Naive thymus-derived CD4-positive, alpha-beta T cell (primary cell): ENCODE measurements around the gene UPP2. TPM values are rescaled to one million over a fixed set of nuclear protein-coding genes. Genes with fewer than 3 reads are reported as not detected.

Experiments
- ATAC-seq: fragments of 150-1000 bp; cut with Tn5 transposase; 2 replicates; pipeline ENCODE4 v1.10.0; 2021; ENCODE audit warnings: mild to moderate bottlenecking, moderate library complexity
- CTCF ChIA-PET: fragments of 350-600 bp; sonication (Branson Sonifier 250); formaldehyde crosslinking; loops from one replicate; lab custom pipeline; 2021; ENCODE audit warnings: antibody characterized with exemption; lab: Charles Lee
- POLR2A ChIA-PET: fragments of 350-600 bp; sonication (Branson Sonifier 250); formaldehyde crosslinking; loops from one replicate; lab custom pipeline; 2021; ENCODE audit warnings: antibody characterized with exemption, inconsistent platforms; lab: Charles Lee
- DNase-seq, 9 donors: peaks; one replicate each; pipeline versions ENCODE4 v3.0.0 to v3.0.0-alpha.2; 2020 to 2022; ENCODE audit warnings: mixed read lengths in 1 of 9
- H3K27ac ChIP-seq: one replicate; pipeline ENCODE4 v1.7.0; 2013; ENCODE audit warnings: mild to moderate bottlenecking, low read depth, low read length, moderate library complexity
- H3K27me3 ChIP-seq, 2 donors: one replicate each; pipeline ENCODE4 v1.7.0; 2013; ENCODE audit warnings: low read length in 2 of 2, mild to moderate bottlenecking in 2 of 2, moderate library complexity in 2 of 2; ENCODE audit not compliant: control insufficient read depth in 2 of 2, insufficient read depth in 2 of 2
- H3K36me3 ChIP-seq, 3 experiments: 1 replicate in 2 of 3; 2 replicates in 1 of 3; pipeline ENCODE4 v1.7.0; 2013; ENCODE audit warnings: low read length in 3 of 3, mild to moderate bottlenecking in 3 of 3, moderate library complexity in 1 of 3; ENCODE audit not compliant: insufficient read depth in 3 of 3, control insufficient read depth in 2 of 3
- H3K4me1 ChIP-seq, 2 donors: one replicate each; pipeline ENCODE4 v1.7.0; 2013; ENCODE audit warnings: low read length in 2 of 2, mild to moderate bottlenecking in 2 of 2, moderate library complexity in 1 of 2; ENCODE audit not compliant: control insufficient read depth in 2 of 2, insufficient read depth in 2 of 2
- H3K4me3 ChIP-seq: 2 replicates; pipeline ENCODE4 v1.7.0; 2013; ENCODE audit warnings: mild to moderate bottlenecking, low read length
- H3K9me3 ChIP-seq, 3 experiments: 1 replicate in 2 of 3; 2 replicates in 1 of 3; pipeline ENCODE4 v1.7.0; 2013; ENCODE audit warnings: low read length in 3 of 3; ENCODE audit not compliant: control insufficient read depth in 2 of 3
- H3K27ac Mint-ChIP-seq, 9 donors: one replicate each; pipeline ENCODE4 v1.8.0; 2020 to 2022; ENCODE audit warnings: mixed read lengths in 9 of 9, mild to moderate bottlenecking in 8 of 9, moderate library complexity in 5 of 9, inconsistent platforms in 2 of 9
- H3K27me3 Mint-ChIP-seq, 5 donors: one replicate each; pipeline ENCODE4 v1.8.0; 2021 to 2022; ENCODE audit warnings: mixed read lengths in 5 of 5, mild to moderate bottlenecking in 1 of 5
- H3K36me3 Mint-ChIP-seq, 5 donors: one replicate each; pipeline ENCODE4 v1.8.0; 2020 to 2022; ENCODE audit warnings: mixed read lengths in 5 of 5, mild to moderate bottlenecking in 3 of 5, inconsistent platforms in 1 of 5
- H3K4me1 Mint-ChIP-seq, 7 donors: one replicate each; pipeline ENCODE4 v1.8.0; 2020 to 2022; ENCODE audit warnings: mixed read lengths in 7 of 7, mild to moderate bottlenecking in 3 of 7, inconsistent platforms in 1 of 7
- H3K4me3 Mint-ChIP-seq, 10 donors: one replicate each; pipeline ENCODE4 v1.8.0; 2020 to 2022; ENCODE audit warnings: mild to moderate bottlenecking in 10 of 10, mixed read lengths in 10 of 10, moderate library complexity in 6 of 10, inconsistent platforms in 2 of 10
- H3K9me3 Mint-ChIP-seq, 11 donors: one replicate each; pipeline ENCODE4 v1.8.0; 2020 to 2022; ENCODE audit warnings: mixed read lengths in 11 of 11, mild to moderate bottlenecking in 4 of 11, inconsistent platforms in 1 of 11, moderate library complexity in 1 of 11
- intact Hi-C, 2 donors: fragments of 100-400 bp; cut with micrococcal nuclease; formaldehyde crosslinking; loops; one replicate each; pipeline ENCODE4 v1.15.1; 2023
- polyA plus RNA-seq, 2 donors: library from polyadenylated mRNA; unstranded; fragments of 300-500 nt; fragmentation: Illumina TruSeq; gene quantifications; one replicate each; pipeline ENCODE4 v1.2.3, GENCODE V29; 2021
- total RNA-seq, 6 experiments: library from RNA in 5 of 6; stranded (reverse) in 5 of 6; gene quantifications; 1 replicate in 5 of 6; 2 replicates in 1 of 6; pipeline ENCODE4 v1.2.3 and lab custom pipeline; 2021 to 2026

Gene UPP2
- total and polyA plus RNA-seq, 7 experiments from 2014 or later: not detected

DNA sequence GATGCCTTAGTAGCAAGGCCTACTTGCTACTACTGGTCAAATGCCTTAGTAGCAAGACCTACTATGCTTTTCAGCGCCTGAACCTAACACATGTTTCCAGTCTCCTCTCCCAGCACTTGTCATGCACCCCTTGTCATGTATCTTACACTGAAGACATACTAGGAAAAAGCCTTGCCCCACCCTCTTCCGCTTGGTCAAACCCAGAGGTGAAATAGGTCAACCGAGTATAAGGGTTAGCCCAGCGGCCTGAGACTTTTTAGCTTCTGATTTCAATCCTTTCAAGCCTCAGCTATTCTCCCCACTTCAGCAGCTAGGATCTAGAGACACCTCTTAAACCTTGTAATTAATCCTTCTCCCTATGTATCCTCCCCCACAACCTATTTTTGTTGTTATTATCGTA lies 73.3 kb downstream of the UPP2 start:
- Histone ChIP-seq H3K4me1 (no peaks in the 10 kb centered on the region), H3K36me3 (no peaks in the 10 kb centered on the region), H3K9me3 (no peaks in the 10 kb centered on the region), H3K4me3 (no peak overlapping the region), H3K27me3 (peaks cover 0 to 1% of the 10 kb centered on the region in 2 donors), H3K27ac (no peak overlapping the region)
- no peak for ATAC-seq
- Mint-ChIP-seq H3K27me3 (peaks cover 27 to 43% (median 34%) of the 10 kb centered on the region in 5 donors), H3K4me3 (no peak overlapping the region), H3K4me1 (no peaks in the 10 kb centered on the region), H3K9me3 (no peaks in the 10 kb centered on the region), H3K36me3 (no peaks in the 10 kb centered on the region), H3K27ac (no peak overlapping the region)
- DNase-seq: no peak
- POLR2A ChIA-PET: no interaction called here
- CTCF ChIA-PET: interaction anchor here (1.7 kb wide), 1 partner anchor 579 kb away, joined by 4 read pairs; no protein-coding TSS in a partner anchor
- intact Hi-C loops: loop anchor here (5.0 to 10.0 kb wide), 2 partner anchors 440 to 577 kb away; no protein-coding TSS in a partner anchor

DNA sequence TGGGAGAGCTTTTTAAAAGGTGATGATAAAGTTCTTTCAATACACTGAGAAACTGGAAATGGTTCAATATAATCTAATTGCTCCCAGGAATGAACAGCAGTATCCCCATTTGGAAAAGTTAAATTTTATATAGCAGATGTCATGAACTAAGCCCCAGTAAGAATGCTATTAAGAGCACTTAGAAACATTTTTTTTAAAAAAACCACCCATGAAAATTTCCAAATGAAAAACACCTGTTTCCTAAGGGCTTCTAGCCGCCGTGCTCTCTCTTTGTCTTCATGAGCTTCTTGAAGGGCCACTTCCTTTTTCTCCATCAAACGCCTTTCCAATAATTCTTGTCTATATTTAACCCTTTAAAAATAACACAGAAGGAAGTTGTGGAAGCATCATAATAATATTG lies 77.0 kb downstream of the UPP2 start:
- Histone ChIP-seq H3K27me3 (peaks cover 0 to 5% of the 10 kb centered on the region in 2 donors), H3K27ac (no peak overlapping the region), H3K36me3 (no peaks in the 10 kb centered on the region), H3K9me3 (no peaks in the 10 kb centered on the region), H3K4me1 (no peaks in the 10 kb centered on the region), H3K4me3 (no peak overlapping the region)
- intact Hi-C loops: loop anchor here (1.0 to 10.0 kb wide), 3 partner anchors 436 to 576 kb away; no protein-coding TSS in a partner anchor
- peaks cover 0 to 2% (median 0%) of the 10 kb centered on the region in 7 donors for H3K4me1 Mint-ChIP-seq
- H3K36me3 Mint-ChIP-seq: no peaks in the 10 kb centered on the region
- POLR2A ChIA-PET: no interaction called here
- peaks cover 39 to 49% (median 47%) of the 10 kb centered on the region in 5 donors for H3K27me3 Mint-ChIP-seq
- CTCF ChIA-PET: no interaction called here
- no peaks in the 10 kb centered on the region for H3K9me3 Mint-ChIP-seq
- H3K4me3 Mint-ChIP-seq: no peak overlapping the region
- ATAC-seq: no peak
- no peak overlapping the region for H3K27ac Mint-ChIP-seq
- DNase-seq: no peak

DNA sequence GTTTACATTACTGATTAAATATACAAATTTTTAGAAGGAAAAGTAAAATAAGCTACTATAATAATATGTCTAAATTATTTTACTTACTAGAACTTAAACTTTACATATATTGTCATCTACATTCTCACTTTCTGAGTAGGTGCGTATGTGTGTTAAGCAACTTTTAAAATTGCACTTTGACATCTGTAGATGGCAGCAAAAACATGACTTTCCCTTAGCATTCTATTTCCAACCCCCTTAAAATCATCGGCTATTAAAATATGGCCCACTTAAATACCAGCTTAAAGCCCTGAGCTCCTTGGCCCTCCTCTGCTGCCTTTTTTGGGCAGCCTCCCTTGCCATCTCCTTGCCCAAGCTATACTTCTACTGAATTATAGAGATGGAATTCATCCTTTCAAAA lies 78.0 kb downstream of the UPP2 start:
- POLR2A ChIA-PET: no interaction called here
- Mint-ChIP-seq H3K4me1 (peaks cover 0 to 2% (median 0%) of the 10 kb centered on the region in 7 donors), H3K4me3 (no peak overlapping the region), H3K27ac (no peak overlapping the region), H3K36me3 (no peaks in the 10 kb centered on the region), H3K9me3 (no peaks in the 10 kb centered on the region), H3K27me3 (peaks cover 39 to 49% (median 47%) of the 10 kb centered on the region in 5 donors)
- Histone ChIP-seq H3K4me1 (no peaks in the 10 kb centered on the region), H3K36me3 (no peaks in the 10 kb centered on the region), H3K27me3 (peaks cover 0 to 5% of the 10 kb centered on the region in 2 donors), H3K9me3 (no peaks in the 10 kb centered on the region), H3K4me3 (no peak overlapping the region), H3K27ac (no peak overlapping the region)
- intact Hi-C loops: loop anchor here (1.0 to 10.0 kb wide), 5 partner anchors 275 to 575 kb away; partner anchors contain the start of genes CCDC148 (in 1 of the 2) and PKP4 (in 1 of the 2)
- CTCF ChIA-PET: interaction anchor here (0.7 to 2.8 kb wide), 6 partner anchors 23 to 575 kb away, joined by 3 to 8 read pairs (median 4); no protein-coding TSS in a partner anchor
- DNase-seq: no peak
- ATAC-seq: no peak

DNA sequence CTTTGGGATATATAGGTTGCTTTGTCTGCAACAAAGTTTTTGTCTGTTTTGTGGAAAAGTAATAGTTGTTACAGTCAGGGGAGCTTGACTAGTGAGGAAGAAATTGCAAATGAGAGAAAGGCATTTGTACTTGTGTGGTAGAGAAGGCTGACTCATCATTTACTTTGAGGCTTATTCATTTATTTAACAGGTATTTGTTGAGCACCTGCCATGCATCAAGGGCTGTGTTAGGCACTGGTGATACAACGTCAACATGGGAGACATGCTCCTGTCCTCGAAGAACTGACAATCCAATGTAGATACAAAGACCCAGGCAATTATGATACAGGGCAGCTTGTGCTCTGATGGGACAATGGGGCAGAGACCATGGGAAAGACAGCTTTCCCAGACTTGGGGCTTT lies 79.5 kb downstream of the UPP2 start:
- Histone ChIP-seq H3K36me3 (no peaks in the 10 kb centered on the region), H3K4me1 (no peaks in the 10 kb centered on the region), H3K4me3 (no peak overlapping the region), H3K27me3 (peaks cover 0 to 5% of the 10 kb centered on the region in 2 donors), H3K9me3 (no peaks in the 10 kb centered on the region), H3K27ac (no peak overlapping the region)
- intact Hi-C loops: loop anchor here in 1 of 2 donors (10.0 kb wide), 1 partner anchor 274 kb away; the partner anchor contains the start of genes CCDC148 and PKP4
- Mint-ChIP-seq H3K9me3 (no peaks in the 10 kb centered on the region), H3K4me3 (no peak overlapping the region), H3K27me3 (peaks cover 35 to 45% (median 38%) of the 10 kb centered on the region in 5 donors), H3K4me1 (peaks cover 0 to 2% (median 0%) of the 10 kb centered on the region in 7 donors), H3K27ac (no peak overlapping the region), H3K36me3 (no peaks in the 10 kb centered on the region)
- POLR2A ChIA-PET: no interaction called here
- no peak for ATAC-seq
- no peak for DNase-seq
- CTCF ChIA-PET: interaction anchor here (2.0 to 2.8 kb wide), 2 partner anchors 565 to 573 kb away, joined by 6 to 8 read pairs; no protein-coding TSS in a partner anchor

DNA sequence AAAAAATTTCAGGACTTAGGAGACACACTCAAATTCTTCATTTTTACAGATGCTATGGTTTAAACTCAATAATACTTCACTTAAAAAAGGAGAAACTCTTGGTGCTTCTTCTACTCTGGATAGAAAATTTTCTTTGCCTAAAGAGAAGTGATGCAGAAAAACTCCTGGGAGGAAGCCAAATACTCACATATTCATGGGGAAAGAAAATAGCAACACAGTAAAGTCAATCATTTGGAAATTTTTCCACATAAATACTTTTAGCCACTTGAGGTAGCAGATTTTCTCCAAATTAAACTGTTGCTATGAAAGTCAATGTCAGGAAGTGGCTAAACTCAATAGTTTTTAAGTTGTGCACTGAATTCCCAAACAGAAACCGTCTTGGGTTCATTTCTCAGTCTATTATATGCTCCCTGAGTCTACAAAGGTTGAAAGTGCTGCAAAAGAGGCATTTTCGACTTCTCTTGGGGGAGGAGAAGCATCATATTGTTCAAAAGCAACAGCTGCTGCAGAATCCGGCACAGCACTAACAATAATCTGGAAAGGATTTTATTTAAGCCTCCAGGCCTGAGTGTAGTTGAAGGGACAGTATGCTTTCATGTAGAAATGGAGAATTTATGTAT lies 81.1 kb downstream of the UPP2 start:
- no peaks in the 10 kb centered on the region for H3K4me1 ChIP-seq
- intact Hi-C loops: loop anchor here in 1 of 2 donors (10.0 kb wide), 1 partner anchor 272 kb away; the partner anchor contains the start of genes CCDC148 and PKP4
- no peak overlapping the region for H3K4me3 ChIP-seq
- no peaks in the 10 kb centered on the region for H3K9me3 Mint-ChIP-seq
- no peak for DNase-seq
- ATAC-seq: no peak
- CTCF ChIA-PET: no interaction called here
- H3K27ac ChIP-seq: no peak overlapping the region
- no peak overlapping the region for H3K27ac Mint-ChIP-seq
- peaks cover 0 to 2% (median 0%) of the 10 kb centered on the region in 7 donors for H3K4me1 Mint-ChIP-seq
- H3K9me3 ChIP-seq: no peaks in the 10 kb centered on the region
- peaks cover 35 to 47% (median 37%) of the 10 kb centered on the region in 5 donors for H3K27me3 Mint-ChIP-seq
- H3K36me3 ChIP-seq: no peaks in the 10 kb centered on the region
- H3K27me3 ChIP-seq: peaks cover 0 to 5% of the 10 kb centered on the region in 2 donors
- no peak overlapping the region for H3K4me3 Mint-ChIP-seq
- POLR2A ChIA-PET: no interaction called here
- H3K36me3 Mint-ChIP-seq: no peaks in the 10 kb centered on the region

DNA sequence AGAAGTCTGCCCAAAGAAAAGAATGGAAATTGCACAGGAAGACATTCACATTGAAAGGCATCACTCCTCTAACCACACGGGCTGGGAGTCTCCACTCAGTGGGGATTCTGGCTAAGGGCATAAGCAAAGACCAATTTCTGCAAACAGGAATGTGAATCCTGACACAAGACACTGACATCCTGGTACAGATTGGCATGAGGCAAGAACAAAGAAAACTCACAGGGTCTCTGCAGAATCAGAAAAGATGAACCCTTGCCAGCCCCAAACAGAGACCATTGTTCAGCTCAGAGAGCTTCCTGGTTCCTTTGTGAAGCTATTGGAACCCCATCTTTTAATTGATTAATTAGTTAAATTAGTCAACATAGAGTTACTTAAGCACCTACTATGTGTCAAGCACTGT lies 82.3 kb downstream of the UPP2 start:
- intact Hi-C loops: loop anchor here in 1 of 2 donors (10.0 kb wide), 1 partner anchor 271 kb away; the partner anchor contains the start of genes CCDC148 and PKP4
- CTCF ChIA-PET: no interaction called here
- peaks cover 0 to 5% of the 10 kb centered on the region in 2 donors for H3K27me3 ChIP-seq
- Mint-ChIP-seq H3K4me3 (no peak overlapping the region), H3K36me3 (no peaks in the 10 kb centered on the region), H3K27ac (no peak overlapping the region), H3K9me3 (no peaks in the 10 kb centered on the region), H3K4me1 (peaks cover 0 to 2% (median 0%) of the 10 kb centered on the region in 7 donors), H3K27me3 (peaks cover 26 to 38% (median 30%) of the 10 kb centered on the region in 5 donors)
- DNase-seq (no peak), ATAC-seq (no peak)
- no peak overlapping the region for H3K4me3 ChIP-seq
- H3K9me3 ChIP-seq: no peaks in the 10 kb centered on the region
- H3K4me1 ChIP-seq: no peaks in the 10 kb centered on the region
- POLR2A ChIA-PET: no interaction called here
- no peaks in the 10 kb centered on the region for H3K36me3 ChIP-seq
- no peak overlapping the region for H3K27ac ChIP-seq
